Panc1 (cell line): Measurements from ENCODE around the gene COL6A3.

Experiments used
- POLR2AphosphoS5 ChIP-seq: IDR thresholded peaks from 2 replicates; pipeline ENCODE4 v1.6.1; 2012; ENCODE audit warnings: mild to moderate bottlenecking, low read depth, low read length, moderate library complexity
- SIN3A ChIP-seq: IDR thresholded peaks from 2 replicates; pipeline ENCODE4 v1.6.1; 2012; ENCODE audit warnings: low read depth, mild to moderate bottlenecking, low read length, moderate library complexity, borderline replicate concordance; ENCODE audit not compliant: insufficient read depth
- TCF7L2 ChIP-seq: IDR thresholded peaks from 2 replicates; pipeline ENCODE4 v1.6.1; 2011; ENCODE audit warnings: mild to moderate bottlenecking, low read depth, low read length, inconsistent platforms
- TF ChIP-seq, protein P1 (sequence below): fragments of 450-650 bp; IDR thresholded peaks from 2 replicates; pipeline ENCODE4 v1.5.1; 2017; ENCODE audit warnings: mild to moderate bottlenecking
- TF ChIP-seq, protein P2 (sequence below), 2 experiments: IDR thresholded peaks; 2 replicates each; pipeline ENCODE4 v1.6.1; 2011 to 2012; ENCODE audit warnings: low read depth in 2 of 2, control low read depth in 1 of 2, low read length in 1 of 2, mild to moderate bottlenecking in 1 of 2, moderate library complexity in 1 of 2; ENCODE audit not compliant: insufficient read depth in 1 of 2

DNA sequence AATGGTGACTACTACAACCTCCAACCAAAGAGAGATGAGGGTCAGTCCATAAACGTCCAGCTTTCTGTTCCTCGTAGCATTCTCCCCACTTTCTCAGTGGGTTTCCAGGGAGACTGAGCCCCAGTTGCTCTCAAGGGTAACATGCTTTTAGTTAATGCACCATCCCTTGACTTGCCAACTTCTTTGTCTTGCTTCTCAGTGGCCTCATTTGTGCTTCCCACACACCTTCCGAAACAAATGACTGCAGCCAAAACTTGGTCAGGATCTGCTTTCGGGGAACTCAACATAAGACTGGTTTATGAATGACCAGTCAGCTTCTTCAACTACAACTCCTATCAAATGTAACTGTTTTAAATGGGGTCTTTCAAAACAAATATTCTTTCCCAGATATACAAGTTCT lies 94.1 kb downstream of the COL6A3 start:
- TF ChIP-seq, protein P1, sequence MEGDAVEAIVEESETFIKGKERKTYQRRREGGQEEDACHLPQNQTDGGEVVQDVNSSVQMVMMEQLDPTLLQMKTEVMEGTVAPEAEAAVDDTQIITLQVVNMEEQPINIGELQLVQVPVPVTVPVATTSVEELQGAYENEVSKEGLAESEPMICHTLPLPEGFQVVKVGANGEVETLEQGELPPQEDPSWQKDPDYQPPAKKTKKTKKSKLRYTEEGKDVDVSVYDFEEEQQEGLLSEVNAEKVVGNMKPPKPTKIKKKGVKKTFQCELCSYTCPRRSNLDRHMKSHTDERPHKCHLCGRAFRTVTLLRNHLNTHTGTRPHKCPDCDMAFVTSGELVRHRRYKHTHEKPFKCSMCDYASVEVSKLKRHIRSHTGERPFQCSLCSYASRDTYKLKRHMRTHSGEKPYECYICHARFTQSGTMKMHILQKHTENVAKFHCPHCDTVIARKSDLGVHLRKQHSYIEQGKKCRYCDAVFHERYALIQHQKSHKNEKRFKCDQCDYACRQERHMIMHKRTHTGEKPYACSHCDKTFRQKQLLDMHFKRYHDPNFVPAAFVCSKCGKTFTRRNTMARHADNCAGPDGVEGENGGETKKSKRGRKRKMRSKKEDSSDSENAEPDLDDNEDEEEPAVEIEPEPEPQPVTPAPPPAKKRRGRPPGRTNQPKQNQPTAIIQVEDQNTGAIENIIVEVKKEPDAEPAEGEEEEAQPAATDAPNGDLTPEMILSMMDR: no peak
- TF ChIP-seq POLR2AphosphoS5 (no peak), SIN3A (no peak), TCF7L2 (no peak)
- TF ChIP-seq, protein P2, sequence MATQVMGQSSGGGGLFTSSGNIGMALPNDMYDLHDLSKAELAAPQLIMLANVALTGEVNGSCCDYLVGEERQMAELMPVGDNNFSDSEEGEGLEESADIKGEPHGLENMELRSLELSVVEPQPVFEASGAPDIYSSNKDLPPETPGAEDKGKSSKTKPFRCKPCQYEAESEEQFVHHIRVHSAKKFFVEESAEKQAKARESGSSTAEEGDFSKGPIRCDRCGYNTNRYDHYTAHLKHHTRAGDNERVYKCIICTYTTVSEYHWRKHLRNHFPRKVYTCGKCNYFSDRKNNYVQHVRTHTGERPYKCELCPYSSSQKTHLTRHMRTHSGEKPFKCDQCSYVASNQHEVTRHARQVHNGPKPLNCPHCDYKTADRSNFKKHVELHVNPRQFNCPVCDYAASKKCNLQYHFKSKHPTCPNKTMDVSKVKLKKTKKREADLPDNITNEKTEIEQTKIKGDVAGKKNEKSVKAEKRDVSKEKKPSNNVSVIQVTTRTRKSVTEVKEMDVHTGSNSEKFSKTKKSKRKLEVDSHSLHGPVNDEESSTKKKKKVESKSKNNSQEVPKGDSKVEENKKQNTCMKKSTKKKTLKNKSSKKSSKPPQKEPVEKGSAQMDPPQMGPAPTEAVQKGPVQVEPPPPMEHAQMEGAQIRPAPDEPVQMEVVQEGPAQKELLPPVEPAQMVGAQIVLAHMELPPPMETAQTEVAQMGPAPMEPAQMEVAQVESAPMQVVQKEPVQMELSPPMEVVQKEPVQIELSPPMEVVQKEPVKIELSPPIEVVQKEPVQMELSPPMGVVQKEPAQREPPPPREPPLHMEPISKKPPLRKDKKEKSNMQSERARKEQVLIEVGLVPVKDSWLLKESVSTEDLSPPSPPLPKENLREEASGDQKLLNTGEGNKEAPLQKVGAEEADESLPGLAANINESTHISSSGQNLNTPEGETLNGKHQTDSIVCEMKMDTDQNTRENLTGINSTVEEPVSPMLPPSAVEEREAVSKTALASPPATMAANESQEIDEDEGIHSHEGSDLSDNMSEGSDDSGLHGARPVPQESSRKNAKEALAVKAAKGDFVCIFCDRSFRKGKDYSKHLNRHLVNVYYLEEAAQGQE (IDR thresholded peaks at IDR 0.05; ENCODE audit: insufficient read depth in 1 of 2, low read depth in 2 of 2, low read length in 1 of 2): no peak
